ENCODE results near the gene BPIFB3.

BPIFB3 gene, protein sequence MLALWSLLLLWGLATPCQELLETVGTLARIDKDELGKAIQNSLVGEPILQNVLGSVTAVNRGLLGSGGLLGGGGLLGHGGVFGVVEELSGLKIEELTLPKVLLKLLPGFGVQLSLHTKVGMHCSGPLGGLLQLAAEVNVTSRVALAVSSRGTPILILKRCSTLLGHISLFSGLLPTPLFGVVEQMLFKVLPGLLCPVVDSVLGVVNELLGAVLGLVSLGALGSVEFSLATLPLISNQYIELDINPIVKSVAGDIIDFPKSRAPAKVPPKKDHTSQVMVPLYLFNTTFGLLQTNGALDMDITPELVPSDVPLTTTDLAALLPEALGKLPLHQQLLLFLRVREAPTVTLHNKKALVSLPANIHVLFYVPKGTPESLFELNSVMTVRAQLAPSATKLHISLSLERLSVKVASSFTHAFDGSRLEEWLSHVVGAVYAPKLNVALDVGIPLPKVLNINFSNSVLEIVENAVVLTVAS

GRCh38 chr20:33053291-33054106, at the start of gene BPIFB3:
Gene BPIFB3, plus strand, starts transcription at chr20:33053903. Its CDS starts 1,533 bp downstream, at chr20:33055436.
- in situ Hi-C loops (cut with MboI; ENCODE audit: low sequenced_read_pairs), result no loop called here

GRCh38 chr20:33004141-33004751, 49.5 kb upstream of the BPIFB3 start, which contains the start of gene SUN5:
Gene SUN5, minus strand, starts transcription at chr20:33004433. Its CDS starts 93 bp downstream, at chr20:33004340.
- in situ Hi-C loops (cut with MboI; ENCODE audit: low sequenced_read_pairs), result no loop called here

GRCh38 chr20:33005132-33005566, 48.6 kb upstream of the BPIFB3 start:
- in situ Hi-C loops (cut with MboI; ENCODE audit: low sequenced_read_pairs), result no loop called here

DNA sequence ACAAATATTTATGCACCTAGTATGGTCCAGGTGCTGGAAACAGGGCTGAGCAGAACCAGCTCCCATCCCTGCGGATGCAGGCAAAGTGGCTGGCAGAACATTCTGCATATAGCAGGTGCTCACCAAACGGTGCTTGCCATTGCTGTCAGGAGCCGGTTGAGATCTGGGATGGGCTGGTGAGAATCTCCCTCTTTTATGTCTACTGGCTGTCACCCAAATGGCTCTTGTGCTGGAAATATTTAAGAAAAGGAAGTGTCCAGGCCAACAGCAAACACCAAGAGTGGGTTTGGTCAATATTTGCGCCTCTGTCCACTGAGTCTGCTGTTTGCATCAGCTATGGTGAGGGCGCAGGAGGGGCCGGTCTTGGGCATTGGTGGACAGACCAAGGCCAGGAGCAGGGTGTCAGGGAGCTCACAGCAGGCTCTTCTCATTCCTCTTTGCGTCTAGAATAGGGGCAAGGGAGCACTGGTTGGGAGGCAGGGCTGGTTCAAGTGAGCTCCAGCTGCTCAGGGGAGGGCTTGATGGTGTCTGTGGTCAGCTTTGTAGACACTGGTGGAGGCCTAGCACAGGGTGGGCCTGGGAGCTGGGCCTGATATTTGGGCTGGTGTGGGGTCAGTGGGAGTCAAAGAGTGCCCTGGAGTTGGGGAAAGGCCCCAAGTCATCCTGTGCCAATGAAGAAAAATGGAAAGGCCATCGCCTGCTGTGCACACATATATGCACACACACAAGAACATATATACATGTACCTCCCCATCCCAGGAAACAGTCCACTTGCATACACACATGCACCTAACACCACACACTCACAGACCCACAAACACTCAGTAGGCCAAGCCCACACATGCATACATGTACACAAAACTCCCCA, 47.6 kb upstream of the BPIFB3 start:
- in situ Hi-C loops (cut with MboI; ENCODE audit: low sequenced_read_pairs), result no loop called here

DNA sequence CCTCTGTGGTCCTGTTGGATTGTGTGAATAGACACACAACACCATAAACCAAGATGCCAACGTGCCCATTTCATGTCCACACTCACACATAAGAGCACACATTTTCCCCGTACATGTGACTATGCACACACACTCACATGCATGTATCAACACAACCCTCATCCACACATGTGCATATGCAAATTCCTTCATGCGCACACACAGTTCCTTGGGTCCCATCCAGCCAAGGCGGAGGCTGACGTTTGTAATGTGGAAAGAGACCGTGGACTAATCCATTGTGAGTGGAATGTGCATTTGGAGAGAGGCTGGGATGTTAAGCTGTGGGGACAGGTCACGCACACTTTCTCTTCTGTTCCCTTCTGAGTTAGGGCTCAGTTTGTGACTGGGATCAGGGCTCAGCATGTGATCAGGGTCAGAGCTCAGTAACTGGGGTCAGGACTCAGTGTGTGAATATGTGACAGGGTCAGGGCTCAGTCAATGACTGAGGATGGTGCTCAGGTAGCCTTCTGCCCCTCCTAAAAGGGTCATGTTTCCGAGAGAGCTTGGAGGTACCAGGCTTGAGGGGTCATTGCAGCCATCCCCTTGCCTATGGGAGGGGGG, 46.8 kb upstream of the BPIFB3 start:
- in situ Hi-C loops (cut with MboI; ENCODE audit: low sequenced_read_pairs), result no loop called here

DNA sequence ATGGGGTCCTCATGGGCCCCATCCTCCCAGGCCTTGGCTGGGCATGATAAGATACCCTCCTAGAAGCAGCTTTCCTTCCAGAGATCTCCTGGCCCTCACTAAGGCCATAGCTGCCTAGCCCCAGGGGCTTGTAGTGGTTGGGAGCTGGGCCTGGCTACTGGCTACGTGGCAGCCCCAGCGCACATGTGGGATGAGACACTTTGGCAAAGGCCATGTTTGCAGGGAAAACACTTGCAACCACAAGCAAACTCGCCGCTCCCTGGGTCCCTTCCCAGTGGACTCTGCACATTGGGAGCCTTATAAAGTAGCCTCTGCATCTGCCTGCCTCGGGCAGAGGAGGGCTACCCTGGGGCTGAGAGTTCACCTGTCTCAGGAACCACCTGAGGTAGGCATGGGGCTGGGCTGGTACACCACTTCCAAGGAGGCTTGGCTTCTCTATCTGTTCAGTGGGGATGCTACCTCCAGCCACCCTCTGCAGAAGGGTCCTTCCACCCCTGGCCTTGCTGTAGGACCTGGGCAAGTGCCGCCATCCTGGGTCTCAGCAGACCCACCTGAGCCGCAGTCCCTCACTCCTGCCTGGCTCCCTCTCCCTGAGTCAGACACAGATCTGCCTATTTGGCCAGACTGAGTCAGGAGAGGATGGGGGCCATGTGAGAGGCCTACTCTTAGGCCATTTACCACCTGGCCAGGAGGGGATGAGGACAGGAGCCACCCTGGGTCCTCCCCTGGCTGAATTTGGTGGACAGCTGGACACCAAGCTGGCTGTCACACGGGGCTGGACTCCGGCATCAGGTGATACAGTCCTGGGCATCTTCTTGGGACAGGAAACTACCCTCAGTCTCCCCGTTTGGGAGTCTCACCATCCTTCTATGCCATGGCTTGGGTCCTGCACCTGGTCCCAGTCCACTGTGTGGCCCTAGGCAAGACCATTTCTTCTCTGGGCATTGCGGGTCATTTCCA, 46.0 kb upstream of the BPIFB3 start, which contains the start of gene BPIFB2:
Gene BPIFB2, plus strand, starts transcription at position 329 of the 960 bp plus-strand sequence. CDS start 871 bp downstream, outside the sequence.
- in situ Hi-C loops (cut with MboI; ENCODE audit: low sequenced_read_pairs), result no loop called here

DNA sequence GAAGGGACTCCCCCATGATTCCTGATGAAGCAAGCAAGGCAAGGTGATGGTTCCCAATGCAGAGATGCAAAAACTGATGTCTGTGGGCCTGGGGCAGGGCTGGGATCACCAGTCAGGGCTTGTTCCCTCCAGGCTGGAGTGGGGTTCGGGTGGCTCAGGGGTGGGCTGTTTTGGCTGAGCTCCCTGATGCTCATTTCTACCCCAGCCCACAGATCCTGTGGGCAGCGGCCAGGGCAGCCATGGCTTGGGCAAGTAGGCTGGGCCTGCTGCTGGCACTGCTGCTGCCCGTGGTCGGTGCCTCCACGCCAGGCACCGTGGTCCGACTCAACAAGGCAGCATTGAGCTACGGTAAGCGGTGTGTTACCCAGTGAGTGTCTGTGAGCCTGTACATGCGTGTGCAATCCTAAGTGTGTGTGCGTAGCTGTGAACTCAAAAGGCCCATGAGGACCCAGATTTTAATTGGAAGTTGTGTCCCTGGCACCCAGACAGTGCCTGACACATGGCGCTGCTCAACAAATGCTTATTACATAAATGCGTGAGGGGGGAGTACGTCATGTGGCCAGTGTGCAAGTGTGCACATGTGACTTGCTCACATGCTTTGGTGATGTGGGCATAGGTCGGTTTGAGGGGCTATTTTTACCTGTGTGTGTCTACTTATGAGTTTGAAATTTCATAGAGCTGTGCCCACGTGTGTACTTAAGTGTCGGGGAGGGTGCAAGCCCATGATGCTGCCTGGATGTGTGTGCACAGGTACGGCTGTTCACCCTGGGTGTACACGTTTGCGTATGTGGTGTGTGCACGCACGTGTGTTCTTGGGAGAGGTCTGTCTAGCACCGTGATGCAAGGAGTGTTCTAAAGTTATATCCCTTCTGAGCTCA, 45.1 kb upstream of the BPIFB3 start:
- in situ Hi-C loops (cut with MboI; ENCODE audit: low sequenced_read_pairs), result no loop called here

DNA sequence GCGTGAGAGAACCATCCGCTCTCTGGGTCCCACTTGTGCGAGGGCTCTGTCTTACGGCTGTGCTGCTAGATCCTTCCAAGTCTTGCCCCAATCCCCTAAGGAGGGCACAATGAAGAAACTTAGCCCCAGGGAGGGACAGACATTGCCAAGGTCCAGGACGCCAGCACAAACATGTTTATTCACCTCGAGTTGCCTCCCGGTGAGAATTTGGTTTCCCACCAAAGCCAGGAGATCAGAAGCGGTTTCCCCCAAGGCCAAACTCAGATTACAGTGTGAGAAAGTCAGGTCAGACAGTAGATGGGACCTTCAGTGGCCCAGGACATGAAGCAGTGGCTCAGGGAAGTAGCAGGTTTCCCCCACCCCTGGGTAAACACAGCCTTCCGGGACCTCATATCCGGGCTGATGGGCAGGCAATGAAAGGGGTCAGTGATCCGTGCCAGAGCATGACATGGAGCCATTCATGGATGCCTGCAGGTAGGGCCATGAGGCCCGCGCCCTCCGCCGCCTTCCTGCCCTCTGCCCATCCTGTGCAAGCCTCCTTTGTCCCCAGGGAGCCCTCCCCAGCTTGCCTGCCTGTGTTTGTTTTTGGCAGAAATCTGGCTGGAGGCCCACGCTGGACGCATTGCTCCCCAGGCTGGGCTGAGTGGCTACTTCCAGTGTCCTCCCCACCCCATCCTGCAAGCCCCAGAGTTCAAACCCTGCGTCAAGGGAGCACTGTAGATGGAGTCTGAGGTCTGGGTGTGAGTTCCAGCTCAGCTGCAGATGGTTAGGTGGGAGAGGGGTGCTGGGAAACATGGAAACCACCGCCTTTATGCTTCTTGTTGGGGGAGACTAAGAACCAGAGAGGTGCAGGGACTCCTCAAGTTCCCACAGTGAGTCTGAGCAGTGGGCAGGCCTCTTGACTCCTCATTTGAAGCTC, 44.2 kb upstream of the BPIFB3 start:
- in situ Hi-C loops (cut with MboI; ENCODE audit: low sequenced_read_pairs), result no loop called here

GRCh38 chr20:33010133-33010504, 43.6 kb upstream of the BPIFB3 start:
- in situ Hi-C loops (cut with MboI; ENCODE audit: low sequenced_read_pairs), result no loop called here

DNA sequence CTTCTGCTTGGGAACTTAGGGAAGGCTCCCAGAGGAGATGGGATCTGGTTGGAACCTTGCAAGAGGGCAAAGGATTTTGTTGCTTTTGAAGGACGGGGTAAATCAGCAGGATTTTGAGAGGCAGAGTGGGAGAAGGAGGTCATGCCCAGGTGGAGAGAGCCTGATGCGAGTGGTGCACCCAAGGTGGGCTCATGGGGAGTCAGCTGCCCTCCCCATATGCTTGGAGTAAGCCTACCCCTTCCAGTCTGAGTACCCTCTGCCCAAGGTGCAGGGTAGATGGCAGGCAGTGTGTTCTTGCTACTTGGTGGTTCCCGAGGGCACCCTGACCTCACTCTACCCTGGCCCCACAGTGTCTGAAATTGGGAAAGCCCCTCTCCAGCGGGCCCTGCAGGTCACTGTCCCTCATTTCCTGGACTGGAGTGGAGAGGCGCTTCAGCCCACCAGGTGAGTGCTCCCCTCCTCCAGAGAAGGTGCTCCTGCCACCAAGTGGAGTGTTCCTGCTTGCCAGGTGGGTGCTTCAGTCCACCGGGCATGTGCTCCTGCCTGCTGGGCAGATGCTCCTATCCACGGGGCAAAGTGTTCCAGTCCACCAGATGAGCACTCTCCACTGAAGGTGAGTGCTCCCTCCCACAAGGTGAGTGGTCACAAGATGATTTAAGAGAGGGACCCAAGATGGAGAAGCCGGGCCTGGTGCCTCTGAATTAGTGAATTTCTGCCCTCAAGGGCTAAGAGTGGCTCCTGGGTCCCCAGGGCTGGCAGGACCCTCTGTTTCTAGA, 42.8 kb upstream of the BPIFB3 start:
- in situ Hi-C loops (cut with MboI; ENCODE audit: low sequenced_read_pairs), result no loop called here

DNA sequence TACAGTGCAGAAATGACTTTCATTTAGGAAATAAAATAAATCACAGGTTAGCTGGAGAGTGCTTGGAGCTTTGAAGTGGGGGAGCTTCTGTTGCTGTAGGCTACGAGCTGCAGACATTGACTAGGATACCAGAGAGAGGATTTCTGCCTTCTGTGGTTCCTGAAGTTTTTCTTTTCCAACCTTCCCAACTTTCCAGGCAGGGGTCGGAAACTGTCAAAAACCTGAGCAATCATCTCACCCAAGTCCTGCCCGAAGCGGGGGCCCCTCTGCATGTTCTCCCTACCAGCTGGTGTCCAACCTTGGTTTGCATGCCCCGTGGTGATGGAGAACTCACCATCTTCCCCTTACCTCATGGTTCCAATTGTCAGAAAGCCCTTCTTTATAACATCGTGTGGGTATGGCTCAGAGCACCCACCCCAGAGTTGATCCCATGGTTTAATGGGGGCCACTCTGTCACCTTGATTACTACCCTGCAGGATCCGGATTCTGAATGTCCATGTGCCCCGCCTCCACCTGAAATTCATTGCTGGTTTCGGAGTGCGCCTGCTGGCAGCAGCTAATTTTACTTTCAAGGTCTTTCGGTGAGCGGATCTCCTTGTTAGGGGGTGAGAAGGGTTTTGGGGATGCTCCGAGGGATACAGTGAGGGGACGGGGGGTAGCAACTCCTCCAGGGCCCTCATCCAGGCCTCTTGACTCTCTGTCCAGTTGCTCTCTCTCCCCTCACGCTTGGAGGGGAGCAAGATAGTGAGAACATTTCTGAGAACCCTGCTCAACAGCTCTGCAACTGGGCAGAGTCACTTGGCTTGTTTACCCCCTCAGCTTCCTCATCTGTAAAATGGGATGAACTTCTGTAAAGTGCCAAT, 41.1 kb upstream of the BPIFB3 start:
- in situ Hi-C loops (cut with MboI; ENCODE audit: low sequenced_read_pairs), result no loop called here

DNA sequence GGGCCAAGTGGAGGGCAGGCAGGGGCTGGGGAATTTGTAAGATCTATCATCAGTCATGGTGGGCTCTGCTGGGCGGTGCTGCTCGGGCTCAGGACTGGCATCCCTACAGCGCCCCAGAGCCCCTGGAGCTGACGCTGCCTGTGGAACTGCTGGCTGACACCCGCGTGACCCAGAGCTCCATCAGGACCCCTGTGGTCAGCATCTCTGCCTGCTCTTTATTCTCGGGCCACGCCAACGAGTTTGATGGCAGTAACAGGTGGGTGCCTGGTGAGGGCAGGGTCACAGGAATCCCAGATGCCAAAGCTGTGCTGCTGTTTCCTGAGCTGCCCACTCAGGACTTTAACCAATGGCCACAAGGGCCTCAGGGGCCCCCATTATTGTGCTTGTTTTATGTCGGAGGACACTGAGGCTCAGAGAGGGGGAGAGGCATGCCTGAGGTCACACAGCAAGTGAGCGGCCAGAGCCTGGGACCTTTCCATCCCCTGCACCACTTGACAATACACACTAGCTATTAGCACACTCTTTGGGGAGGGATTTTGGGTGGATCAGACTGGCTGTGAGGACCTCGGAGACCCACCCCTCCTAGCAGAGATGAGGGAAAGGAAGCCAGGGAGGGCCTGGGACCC, 39.9 kb upstream of the BPIFB3 start:
- in situ Hi-C loops (cut with MboI; ENCODE audit: low sequenced_read_pairs), result no loop called here

GRCh38 chr20:33014336-33015113, 39.2 kb upstream of the BPIFB3 start:
- in situ Hi-C loops (cut with MboI; ENCODE audit: low sequenced_read_pairs), result no loop called here

DNA sequence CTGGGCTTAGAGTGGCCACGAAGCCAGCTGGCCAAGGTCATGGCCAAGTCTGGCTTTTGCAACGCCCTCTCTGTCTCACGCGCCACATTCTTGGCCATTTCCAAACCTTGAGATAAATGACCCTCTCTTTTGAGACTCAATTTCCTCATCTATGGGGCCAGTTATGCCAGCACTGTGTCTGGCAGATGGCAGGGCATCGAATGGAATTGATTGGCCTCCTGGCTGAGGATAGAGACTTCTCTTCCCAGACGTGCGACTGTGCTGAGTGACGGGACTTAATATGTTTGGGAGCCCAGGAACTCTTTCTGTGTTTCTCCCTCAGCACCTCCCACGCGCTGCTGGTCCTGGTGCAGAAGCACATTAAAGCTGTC, 38.6 kb upstream of the BPIFB3 start:
- in situ Hi-C loops (cut with MboI; ENCODE audit: low sequenced_read_pairs), result no loop called here
